Middle frontal gyrus (tissue), 1 donor: ENCODE data around the gene GRIA1.

Experiments
- DNase-seq: peaks from one replicate; pipeline ENCODE4 v3.0.0-alpha.2; 2015; ENCODE audit warnings: low spot score; ENCODE audit errors: extremely low spot score

The GRIA1 gene

DNA sequence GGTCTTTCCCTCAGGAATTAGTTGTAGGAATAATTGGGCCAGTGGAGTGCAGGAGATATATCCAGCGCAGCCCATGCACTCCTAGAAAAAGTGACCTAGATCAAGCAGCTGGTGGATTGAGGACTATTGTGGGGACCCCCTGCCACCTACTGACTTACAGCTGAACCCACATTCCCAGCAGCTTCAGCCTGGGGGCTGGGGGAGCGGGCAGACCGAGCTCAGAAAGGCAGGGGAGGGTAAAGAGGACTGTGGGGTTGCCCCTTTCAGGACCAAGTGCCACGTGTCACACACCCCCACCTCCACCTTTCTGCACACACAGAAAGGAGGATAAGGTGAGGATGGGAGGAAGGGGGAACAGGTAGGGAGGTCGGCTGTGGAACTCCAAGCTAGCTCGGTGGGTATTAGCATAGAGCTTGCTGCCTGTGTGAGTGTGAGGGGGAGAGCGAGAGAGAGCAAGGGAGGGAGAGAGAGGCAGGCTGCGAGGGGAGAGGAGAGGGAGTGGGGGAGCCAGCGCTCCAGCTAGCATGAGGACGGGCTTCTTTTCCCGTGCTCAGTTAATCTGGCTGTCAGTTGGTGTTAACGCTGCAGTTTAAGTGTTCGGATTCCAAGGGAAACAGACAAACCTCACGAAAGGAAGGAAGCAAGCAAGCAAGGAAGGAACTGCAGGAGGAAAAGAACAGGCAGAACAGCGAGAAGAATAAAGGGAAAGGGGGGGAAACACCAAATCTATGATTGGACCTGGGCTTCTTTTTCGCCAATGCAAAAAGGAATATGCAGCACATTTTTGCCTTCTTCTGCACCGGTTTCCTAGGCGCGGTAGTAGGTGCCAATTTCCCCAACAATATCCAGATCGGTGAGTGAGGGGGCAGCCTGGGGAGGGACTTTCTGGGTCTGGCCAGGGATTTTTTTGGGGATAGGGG is at the start of gene GRIA1:
Gene GRIA1, plus strand, starts transcription at position 553 of the 920 bp plus-strand sequence.
- no peak for DNase-seq

GRCh38 chr5:153445875-153446579 is 44.4 kb upstream of the GRIA1 start:
- no peak for DNase-seq

DNA sequence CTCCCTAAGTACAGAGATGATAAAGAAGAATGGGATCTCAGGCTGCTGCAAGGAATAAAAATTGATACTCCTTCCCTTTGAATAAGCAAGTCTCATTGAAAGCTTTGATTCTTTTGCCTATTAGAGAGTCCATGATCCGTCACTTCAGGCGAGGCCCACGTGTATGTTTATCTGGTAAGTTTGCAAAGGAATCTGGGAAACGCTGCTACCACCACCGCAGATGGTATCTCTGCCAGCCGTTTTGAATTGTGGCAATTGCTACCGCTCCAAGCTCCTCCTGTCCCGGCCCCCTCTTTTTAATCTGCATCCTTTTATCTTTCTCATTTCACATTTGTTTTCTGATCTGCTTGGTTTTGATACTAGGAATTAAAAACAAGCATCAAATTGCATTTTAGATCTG is 42.9 kb upstream of the GRIA1 start:
- DNase-seq: no peak

DNA sequence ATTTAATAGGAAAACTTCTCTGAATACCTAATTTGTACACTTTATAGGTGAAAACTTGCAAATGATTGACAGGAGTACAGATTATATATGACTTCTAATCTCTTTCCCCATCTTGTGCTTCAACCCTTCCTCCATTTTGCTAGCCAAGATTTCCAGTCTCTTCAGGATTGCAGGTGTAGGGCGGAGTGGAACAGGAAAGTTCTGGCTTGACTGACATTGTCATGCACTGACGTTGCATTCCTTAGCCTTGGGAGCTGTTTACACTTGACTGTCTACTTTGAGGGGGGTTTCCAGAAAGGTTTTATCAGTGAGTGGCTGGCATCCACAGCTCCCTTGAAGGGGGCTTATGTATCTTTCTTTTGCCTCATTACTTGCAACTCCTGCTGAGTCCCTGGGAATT is 34.1 kb upstream of the GRIA1 start:
- DNase-seq: no peak

DNA sequence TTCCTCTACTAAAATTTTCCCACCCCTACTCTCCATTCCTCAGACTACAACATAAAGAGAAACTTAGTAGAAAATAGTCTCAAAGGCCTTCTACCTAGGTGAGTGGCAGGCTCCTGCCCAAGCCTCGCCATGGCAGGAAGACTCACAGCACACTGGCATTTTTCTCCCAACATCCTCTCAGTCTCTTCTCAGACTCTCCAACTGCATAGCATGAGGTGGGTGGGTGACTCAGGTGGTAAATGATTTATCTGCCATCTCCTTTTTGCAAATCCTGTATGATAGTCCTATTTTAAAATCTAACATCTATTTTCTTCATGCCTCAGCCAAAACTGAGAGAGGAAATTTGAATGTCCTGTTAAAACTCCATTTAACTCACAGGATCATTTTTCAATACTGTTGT is 33.5 kb upstream of the GRIA1 start:
- no peak for DNase-seq

- no peak for DNase-seq
Observed at GRCh38 chr5:153458268-153458667, 32.2 kb upstream of the GRIA1 start.

GRCh38 chr5:153459051-153459743 is 31.3 kb upstream of the GRIA1 start:
- no peak for DNase-seq

DNA sequence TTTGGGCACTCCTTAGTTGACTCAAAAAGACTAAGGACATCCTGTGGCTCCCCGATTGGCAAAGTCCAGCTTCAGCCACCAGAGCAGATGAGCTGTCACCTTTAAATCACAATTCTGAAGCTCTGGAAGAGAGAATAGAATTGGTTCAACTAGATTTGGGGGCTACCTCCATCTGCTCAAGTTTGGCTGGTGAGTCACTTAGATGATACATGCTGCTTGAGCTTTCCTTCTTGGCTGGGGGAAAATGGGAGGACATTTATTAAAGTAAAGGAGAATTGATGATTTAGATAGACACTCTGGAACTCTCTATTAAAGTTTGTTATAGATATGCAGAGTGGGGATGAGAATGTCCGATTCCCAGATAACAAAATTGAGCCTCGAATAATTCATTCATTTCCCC is 30.0 kb upstream of the GRIA1 start:
- no peak for DNase-seq

DNA sequence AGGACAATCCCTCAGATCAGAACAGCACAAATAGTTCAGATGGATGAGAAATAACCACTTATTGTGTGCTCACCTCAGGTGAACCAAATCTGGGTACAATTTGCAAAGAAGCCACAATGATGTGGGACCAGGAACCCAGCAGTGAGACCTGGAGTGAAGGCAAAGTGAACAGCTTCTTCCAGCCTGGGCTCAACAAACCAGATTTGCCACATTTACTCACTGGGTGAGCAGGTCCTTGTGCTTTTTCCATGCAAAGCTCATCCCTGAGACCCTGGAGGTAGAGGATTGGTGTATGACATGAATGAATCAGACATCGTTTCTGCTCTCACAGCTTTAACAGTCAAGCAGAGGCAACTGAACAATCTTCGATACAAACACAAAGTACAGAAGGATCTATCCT is 29.1 kb upstream of the GRIA1 start:
- no peak for DNase-seq

DNA sequence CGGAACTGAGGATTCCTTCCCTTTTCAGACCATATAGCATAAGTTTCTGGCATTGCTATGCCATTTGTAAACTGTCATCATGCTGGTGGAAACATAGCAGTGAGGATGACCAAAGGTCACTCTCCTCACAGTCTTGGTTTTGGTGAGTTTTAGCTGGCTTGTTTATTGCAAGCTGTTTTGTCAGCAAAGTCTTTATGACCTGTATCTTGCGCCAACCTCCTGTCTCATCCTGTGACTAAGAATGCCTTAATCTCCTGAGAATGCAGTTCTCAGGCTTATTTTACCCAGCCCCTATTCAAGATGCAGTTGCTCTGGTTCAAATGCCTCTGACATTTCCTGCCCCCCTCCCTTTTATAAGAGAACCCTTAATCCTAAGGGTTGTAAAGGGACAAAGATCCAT is 26.7 kb upstream of the GRIA1 start:
- DNase-seq: no peak

DNA sequence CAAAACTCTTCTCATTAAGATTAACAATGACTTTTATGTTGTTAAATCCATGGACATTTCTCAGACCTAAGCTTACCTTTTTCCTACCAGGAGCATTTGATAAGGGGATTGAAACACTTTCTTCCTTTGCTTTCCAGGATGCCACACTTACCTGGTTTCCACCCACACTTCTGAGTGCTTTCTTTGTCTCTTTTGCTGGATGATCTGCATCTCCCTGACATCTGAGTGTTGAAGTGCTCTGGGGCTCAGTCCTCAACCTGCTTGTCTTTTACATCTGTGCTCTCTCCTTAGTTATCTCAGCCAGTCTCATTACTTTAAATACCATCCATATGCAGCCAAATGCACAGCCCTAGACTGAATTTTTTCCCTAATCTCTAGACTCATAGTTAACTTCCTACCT is 22.9 kb upstream of the GRIA1 start:
- no peak for DNase-seq

- no peak for DNase-seq
Observed at GRCh38 chr5:153469423-153469822, 21.0 kb upstream of the GRIA1 start.

GRCh38 chr5:153470736-153471135 is 19.7 kb upstream of the GRIA1 start:
- DNase-seq: no peak

DNA sequence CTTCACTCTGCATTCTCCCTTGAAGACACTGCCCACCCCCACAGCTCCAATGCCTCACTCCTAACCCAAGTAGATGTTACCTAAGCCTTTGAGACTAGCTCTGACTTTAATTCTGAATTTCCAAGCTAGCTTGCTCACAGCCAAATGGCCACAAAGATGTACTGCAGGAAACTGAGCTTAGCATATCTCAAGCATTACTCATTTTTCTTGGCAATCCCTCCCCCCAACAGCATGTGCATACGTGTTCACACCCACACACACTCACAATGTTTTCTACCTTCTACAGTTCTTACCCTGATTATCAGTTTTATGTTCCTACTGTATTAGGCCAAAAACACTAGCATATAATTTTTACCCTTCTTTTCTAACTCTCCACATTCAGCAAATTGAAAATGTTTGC is 13.7 kb upstream of the GRIA1 start:
- no peak for DNase-seq

DNA sequence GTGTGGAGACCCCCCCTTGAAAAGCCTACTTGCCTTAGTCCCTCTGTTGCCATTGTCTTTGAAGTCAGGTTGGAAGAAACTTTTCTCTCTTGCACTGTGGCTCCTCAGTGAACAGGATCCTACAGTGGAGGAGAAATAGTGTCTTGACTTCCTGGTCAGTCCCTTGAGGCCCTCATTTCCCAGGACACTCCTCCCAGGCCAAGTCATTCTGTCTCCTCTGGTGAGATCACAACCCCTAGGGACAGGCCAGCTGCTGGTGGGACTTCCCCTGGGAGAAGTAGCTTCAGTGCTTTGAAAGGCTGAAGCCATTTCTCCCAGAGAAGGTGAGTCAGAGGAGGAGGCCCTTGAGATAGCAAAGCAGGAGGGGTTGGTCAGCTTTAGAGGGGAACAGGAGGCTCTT is 10.1 kb upstream of the GRIA1 start:
- no peak for DNase-seq

DNA sequence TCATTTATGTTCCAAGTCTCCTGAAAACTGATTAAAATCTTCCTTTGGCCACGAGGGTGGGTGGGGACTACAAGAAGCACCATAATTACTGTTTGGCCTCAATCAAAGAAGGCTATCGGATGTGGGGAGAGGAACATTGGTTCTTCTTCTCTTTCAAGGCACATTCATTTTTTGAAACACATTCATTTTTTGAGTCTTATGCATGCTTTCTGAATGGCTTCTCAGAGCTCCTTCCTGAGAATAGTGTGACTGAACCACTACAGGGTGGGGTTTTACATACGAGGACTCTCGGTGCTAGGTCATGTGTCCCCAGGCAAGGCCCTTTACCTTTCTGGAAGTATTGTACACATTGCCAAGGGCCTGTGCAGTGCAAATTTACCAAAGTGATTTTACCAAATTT is 7.0 kb upstream of the GRIA1 start:
- DNase-seq: no peak

DNA sequence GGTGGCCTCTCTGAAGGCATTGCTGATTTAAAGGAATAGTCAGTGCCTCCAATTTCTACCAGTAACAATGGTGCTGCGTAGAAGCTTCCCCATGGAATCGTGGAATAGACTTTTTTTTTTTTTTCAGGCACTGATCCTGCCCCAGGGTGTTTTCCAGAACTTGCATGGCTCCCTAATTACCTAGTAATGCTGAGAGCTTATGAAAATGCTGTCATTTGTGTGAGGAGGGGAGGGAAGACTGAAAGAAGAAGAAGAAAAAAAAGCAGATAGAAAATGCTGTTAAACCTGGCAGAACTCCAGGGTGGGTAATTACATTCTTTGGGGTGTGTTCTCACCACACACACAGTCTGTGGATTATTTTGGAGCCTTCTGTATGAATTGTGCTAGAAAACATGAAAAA is 4.8 kb upstream of the GRIA1 start:
- no peak for DNase-seq

DNA sequence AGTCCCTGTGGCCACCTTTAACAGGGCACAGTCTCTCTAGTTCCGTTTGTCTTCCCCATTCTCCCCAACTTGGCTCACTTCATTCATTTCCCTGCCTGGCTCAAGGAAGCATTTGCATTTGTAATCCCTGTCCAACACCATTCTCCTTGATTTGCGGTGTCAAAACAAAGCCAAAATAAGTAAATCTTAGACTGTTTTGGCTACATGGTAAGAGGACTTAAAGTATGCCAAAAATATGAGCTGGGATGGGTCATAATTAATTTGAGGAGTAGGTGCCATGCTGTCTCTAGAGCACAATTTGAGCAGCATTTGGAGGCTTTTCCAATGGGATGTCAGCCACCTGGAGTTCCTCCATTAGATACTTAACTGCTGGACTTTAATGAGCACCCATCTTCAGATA is 3.7 kb upstream of the GRIA1 start:
- DNase-seq: no peak

- no peak for DNase-seq
Observed at GRCh38 chr5:153489611-153490010, 859 bp upstream of the GRIA1 start.

DNA sequence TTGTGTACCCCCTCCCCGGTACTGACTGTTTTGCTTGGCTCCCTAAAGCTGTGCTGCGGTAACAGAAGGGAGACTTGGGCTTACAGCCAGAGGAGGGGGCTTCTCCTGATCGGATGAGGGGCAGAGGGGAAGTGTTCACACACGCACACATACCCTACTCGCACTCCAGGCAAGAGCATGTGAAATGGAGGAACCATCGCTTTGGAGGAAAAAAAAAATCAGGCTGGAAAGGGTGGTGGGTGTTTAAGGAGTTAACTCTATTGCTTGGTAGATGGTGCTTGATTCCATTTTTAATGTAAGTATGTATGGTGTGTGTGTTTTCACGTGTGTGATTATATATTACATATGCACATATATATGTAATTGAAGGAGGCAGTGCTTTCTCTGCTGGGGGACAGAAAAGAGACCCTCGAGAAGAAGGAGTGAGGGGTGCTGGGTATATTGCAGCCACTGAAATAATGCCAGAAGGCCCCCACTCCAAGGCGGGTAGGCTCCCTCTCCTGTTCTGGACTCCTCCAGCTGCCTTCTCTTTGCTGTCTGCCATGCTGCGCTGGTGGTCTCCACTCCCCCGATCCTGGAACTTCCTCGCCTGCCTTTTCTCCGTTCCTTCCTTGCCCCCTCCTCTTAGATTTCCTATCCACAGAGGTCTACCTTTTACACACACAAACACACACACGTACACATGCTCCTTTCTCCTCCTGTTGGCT is 721 bp downstream of the GRIA1 start:
- no peak for DNase-seq

- no peak for DNase-seq
Observed at GRCh38 chr5:153491856-153492255, 1.4 kb downstream of the GRIA1 start.

GRCh38 chr5:153496835-153497234 is 6.4 kb downstream of the GRIA1 start:
- no peak for DNase-seq
